Ureter (tissue), 1 donor: Measurements from ENCODE around the gene PEX10. TPM values are rescaled to one million over a fixed set of nuclear protein-coding genes. Genes with fewer than 3 reads are reported as not detected.

ENCODE experiments used
- DNase-seq: peaks from one replicate; pipeline ENCODE4 v3.0.0-alpha.2; 2020; ENCODE audit warnings: low spot score
- total RNA-seq: library from RNA; stranded (reverse); gene quantifications from one replicate; pipeline ENCODE4 v1.2.4, GENCODE V29; 2023
- donor health status: DM: yes; HTN: yes; CAD: no.

The PEX10 gene
- total RNA-seq, 1 donor from 2014 or later = 30.7 TPM

- no peak for DNase-seq
Measured at GRCh38 chr1:2404890-2405511, 7.4 kb downstream of the PEX10 start.

- no peak for DNase-seq
Measured at GRCh38 chr1:2404142-2404889, 8.0 kb downstream of the PEX10 start.

DNA sequence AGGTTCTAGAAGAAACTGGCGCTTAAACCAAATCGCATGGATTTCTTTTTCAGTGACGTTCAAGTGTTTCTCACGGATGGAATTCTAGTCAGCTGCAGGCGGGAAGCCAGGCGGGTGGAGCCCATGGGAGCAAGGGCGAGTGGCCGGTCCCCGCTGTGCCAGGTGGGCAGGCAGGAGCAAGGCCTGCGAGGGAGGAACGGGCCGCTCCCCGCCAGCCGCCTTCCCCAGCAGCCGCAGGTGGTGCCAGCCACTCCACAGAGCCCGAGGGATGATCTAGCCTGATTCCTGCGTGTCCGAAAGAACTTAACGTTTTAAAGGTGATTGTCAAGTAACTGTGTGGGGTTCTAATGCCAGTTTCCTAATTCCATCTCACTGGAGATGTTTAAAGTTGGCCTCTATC is 9.1 kb downstream of the PEX10 start:
- DNase-seq = no peak

GRCh38 chr1:2402420-2402819 is 9.9 kb downstream of the PEX10 start:
- no peak for DNase-seq

DNA sequence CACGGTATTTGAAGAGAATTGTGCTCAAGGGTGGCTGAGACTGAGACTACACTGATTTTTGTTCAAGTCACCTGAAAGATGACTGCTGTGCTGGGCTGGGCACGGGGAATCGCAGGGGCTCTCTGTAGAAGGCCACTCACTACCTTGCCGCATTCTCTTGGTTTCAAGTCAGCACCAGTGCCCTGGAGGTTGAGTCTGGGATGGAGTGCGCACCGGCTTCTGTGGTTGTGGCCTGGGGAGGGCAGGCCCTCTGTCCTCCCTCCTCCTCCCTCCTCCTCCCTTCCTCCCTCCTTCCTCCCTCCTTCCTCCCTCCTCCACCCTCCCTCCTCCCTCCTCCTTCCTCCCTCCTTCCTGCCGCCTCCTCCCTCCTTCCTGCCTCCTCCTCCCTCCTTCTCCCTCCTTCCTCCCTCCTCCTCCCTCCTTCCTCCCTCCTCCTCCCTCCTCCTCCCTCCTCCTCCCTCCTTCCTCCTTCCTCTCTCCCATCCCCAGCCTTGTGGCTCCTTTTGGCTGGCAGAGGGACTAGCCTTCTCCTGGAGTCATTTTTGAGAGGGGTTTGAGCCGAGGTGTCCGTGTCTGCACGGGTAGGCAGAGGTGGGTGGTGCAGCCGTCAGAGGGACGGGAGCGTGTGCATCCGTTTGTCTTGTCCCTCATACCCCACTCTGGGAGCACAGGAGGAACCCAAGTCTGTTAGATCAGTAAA is 11.3 kb downstream of the PEX10 start:
- DNase-seq = no peak

DNA sequence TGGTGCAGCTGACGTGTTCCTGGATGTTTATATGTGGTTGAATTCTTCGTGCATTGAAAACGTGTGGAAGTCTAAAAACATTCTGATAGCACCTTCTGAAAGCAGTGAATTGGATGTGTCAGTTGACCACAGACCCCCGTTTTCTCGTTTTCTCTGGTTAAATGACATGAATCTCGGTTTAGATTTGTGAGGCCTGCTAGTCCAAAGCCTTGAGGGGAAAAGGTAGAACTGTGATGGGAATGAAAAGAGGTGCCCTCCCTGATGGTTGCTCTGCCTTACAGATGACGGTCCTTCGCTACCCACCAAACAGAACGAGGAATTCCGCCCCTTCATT is 11.8 kb downstream of the PEX10 start:
- no peak for DNase-seq

- no peak for DNase-seq
Measured at GRCh38 chr1:2399890-2400575, 12.3 kb downstream of the PEX10 start.

GRCh38 chr1:2398871-2399270 is 13.5 kb downstream of the PEX10 start:
- DNase-seq = no peak

DNA sequence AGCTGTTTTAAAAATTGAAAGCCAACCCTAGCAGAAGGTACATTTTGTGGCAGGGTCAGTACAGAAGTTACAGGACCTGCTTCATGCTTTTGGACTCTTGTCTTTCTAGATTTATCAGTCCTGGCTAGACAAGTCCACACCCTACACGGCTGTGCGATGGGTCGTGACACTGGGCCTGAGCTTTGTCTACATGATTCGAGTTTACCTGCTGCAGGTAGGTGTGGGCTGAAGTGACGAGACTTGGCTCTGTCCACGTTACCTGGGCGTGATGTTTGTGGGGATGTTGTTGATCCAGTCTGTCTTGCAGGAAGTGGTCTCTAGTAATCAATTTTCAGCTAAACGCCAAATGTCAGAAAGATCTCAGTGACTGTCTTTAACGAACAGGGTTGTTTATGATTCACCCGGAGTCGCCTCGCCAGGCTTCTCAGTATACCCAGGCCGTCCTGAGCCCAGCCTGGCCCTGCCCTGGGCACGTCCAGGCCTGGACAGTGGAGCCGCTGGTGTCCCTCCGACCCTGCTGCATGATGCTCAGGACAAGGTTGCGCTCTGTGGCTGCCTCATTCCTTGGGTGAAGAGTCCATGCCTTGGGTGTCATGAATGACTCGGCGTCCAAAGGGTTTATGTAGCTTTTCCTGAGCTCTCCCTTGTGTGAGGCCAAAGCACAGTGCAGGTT is 15.2 kb downstream of the PEX10 start:
- no peak for DNase-seq

- DNase-seq = no peak
Measured at GRCh38 chr1:2396476-2396875, 15.9 kb downstream of the PEX10 start.

- DNase-seq = no peak
Measured at GRCh38 chr1:2396059-2396458, 16.3 kb downstream of the PEX10 start.

DNA sequence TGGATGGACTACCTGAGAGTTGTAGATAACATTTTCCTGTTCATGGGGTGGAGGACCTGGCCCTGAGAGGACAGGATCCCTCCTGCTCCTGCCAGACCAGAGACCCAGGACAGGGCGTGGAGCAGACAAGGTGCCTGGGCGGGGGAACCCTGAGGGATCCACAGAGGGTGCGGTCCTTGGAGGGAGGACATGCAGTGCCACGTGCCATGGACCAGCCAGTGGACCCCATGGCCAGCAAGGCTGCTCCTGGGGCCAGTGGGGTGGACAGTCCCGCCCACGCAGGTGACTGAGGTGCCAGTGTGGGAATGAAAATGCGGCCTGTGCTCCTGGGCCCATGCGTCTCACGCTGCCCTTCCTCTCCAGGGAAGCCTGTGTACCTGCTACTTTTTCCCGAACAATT is 17.1 kb downstream of the PEX10 start:
- no peak for DNase-seq

GRCh38 chr1:2394761-2395160 is 17.6 kb downstream of the PEX10 start:
- no peak for DNase-seq

DNA sequence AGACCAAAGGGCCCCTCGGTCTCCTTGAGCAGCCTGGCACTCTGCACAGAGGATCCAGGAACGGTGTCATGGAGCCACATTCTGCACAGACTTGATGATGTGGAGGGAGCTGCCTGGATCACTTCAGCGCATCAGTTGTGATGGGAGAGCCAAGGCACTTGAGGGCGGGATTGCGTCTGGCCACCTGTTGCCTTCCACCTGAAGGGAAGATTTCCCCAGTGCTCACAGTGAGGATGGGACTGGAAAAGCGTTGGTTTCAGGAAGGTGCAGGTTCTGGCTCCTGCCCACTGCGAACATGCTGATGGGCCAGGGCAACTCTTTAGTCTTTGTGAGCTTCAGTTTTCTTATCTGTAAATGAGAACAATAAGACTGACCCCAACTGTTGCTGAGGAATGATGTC is 18.1 kb downstream of the PEX10 start:
- no peak for DNase-seq

DNA sequence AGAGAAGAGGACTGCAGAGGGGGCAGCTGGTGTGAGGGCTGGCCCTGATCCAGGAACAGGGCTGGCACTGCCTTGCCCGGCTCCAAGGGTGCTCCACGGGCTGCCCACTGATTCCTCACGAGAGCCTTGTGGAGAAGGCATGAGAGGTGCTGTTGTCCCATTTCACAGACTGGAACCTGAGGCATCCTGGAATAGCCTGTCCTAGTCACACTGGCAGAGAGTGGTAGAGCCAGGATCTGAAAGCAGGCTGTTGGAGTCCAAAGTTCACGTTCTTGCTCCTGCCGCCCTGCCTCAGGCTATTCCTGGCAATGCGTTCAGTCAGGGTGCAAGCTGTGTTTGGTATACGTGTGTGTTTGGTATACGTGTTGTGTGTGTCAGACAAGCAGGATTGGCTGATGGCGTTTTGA is 18.9 kb downstream of the PEX10 start:
- DNase-seq = no peak

DNA sequence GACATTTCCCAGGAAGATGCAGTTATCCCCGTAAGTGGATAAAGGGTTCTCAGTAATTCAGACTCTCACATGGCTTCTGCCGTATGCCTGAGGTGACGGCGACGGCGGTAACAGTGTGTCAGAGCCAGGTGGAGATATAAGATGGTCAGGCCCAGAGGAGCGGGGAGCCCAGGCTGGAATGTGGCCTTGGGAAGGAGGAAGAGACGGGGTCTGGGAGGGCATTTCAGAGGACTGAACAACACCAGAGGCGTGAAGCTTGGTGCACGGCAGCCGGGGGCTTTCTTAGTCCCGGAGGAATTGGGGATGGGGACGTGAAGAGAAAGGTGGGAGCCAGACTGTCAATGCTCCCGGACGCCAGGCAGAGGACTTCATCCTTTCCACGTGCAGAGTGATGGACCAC is 19.7 kb downstream of the PEX10 start:
- DNase-seq = no peak

DNA sequence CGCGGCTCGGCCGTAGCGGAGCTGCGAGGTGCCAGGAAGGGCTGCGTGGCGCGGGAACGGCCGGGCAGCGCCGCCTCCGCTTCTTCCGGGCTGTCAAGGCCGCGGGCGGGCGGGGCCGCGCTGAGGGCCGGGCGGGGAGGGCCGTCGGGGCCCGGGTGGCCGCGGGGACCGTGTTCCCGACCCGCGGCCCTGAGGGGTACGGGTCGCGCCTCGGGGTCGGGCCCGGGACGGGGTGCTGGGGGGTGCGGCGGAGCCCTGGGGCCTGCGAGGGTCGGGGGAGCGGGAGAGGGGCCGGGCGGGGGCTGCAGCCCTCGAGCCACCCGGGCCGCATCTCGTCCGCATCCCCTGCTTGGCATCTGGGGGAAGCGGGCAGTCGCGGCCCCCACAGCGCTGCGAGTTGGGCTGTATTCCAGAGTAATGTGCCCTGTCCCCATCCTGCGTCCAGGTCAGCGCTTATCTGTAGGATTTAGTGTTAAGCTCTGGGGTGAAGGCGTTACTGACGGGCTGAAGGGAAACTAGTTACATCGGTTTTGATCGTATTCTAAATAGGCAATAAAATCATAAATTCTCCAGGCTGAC is 20.3 kb downstream of the PEX10 start:
- DNase-seq = no peak

DNA sequence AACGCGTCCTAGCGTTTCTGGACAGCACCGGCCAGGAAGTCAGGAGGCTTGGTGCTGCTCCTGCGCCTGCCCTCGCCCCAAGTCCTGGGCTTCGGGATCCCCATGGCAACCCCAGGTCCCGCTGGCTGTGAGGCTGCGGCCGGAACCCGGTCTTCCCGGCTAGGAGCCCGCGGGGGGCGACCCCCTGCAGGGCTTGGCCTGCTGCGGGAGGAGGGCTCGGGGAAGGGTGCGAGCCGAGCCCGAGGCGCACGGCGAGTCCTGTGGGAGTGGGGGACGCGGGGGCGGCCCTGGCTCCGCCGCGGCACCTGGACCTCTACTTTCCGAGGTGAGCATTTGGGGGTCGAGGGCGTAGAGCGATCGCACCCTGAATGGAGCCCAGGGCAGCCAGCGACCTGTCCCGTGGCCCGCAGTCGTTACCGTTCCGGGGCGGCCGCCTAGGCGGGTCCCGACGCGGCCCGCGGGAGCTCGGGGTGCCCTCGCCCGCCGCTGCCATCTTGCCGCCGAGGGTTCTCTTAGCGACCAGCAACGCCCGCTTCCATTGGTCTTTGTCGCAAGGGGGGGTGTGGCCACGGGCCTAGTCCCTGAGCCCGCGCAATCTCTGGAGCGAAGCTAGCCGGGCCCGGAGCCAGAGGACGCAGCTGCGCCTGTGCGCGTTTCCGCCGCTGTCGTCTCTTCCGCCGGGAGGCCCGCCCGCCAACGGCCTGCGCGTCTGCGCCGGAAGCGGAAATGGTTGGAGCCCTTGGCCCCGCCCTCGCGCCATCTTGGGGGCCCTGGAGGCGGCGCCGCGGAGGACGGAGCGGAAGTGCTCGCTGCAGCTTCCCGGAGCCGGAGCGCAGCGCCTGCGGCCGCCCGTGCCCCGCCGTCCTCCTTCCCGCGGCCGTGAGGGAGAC is 21.1 kb downstream of the PEX10 start, which contains the start of the genes MORN1 and RER1:
Gene MORN1, minus strand, starts transcription at position 514 of the 890 bp plus-strand sequence. Its CDS starts 21 bp downstream, at position 493.
Gene RER1, plus strand, starts transcription at position 801 of the 890 bp plus-strand sequence. CDS start 3,950 bp downstream, outside the sequence.
- peak; percentile 99 for DNase-seq

GRCh38 chr1:2389644-2390043 is 22.7 kb downstream of the PEX10 start:
- no peak for DNase-seq
